T1000 (cell line): ENCODE results near the gene UNG.
"Not testable (repeated sequence)": the region's sequence is repeated elsewhere in the genome, so short reads cannot be mapped to it uniquely, and the experiment has no call there.

Source experiments
- DNase-seq: peaks from one replicate; lab custom pipeline; 2025; ENCODE audit warnings: mixed read lengths; lab: John Stamatoyannopoulos, UW

Gene UNG

GRCh38 chr12:109097435-109098182 lies at the start of gene UNG:
UNG (plus strand) TSS chr12:109097597; CDS start chr12:109097680, 83 bp downstream.
- peak; percentile 93 for DNase-seq

DNA sequence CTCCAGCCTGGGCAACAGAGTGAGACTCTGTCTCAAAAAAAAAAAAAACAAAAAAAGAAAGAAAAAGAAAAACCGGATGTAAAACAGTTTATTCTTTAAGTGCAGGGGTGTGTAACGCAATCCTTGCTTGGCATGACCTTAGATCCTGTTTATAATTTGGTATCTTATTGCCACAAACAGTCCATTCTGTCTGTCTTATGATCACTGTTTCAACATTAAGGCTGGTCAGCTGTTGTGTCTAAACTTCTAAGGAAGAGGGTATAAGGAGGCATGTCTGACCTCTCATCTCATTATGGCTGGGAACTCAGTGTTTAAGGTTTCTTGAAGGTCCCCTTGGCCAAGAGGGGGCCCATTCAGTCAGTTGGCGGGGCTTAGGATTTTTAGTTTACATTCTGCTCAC lies 48.7 kb upstream of the UNG start:
- not testable (repeated sequence) for DNase-seq

GRCh38 chr12:109049794-109050193 lies 47.6 kb upstream of the UNG start:
- not testable (repeated sequence) for DNase-seq

DNA sequence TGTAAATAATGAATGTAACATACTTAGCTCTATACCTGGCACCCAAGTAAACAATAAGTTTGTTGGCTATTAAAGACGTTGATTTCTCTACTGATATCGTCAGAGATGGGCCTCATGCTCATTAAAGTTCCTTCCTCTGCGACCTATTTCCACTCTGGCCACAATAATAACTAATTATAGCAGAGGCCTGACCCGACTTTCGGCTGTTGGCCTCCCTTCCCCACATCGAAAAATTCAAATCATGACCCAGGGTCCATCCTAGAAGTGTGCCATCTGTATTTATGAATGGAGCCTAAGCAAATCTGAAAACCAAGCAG lies 45.3 kb upstream of the UNG start:
- DNase-seq, result no peak

GRCh38 chr12:109052414-109053323 lies 44.7 kb upstream of the UNG start, which contains the start of gene USP30:
USP30 (plus strand) TSS chr12:109052576; CDS start chr12:109052679, 103 bp downstream.
- peak; percentile 75 for DNase-seq

DNA sequence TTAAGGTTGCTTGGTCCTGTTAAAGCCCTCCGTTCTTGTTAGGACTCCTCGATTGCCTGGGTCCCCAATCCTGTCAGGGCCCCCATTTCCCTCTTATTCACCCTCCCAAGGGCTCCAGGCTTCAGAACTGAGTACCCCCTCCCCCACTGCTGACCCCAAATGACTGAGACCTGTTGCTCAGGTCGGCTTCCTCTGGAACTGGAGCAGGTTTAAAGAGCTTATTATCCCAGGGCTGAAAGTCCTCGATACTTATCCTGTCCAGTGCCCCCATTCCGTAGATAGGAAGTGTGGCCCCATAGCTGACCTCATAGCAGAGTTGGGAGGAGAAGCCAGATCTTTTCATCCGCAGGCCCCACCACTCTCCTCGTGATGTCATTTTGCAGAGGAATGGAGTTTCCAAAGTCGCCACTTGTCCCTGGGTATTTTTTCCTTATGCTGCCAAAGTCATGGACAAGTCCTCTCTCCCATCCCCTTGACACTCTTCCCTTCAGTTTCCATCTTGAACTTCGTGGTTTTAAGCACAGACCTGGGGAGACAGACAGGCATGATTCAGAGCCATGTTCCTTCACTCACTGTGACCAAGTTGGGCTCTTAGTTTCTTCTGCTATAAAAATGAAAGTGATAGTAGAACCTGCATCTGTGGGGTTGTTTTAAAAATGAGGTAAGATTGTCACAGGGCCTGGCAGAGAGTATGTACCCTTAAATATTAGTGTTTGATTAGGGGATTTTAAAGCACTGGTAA lies 43.8 kb upstream of the UNG start:
- DNase-seq, result no peak

- DNase-seq, result not testable (repeated sequence)
These were observed 43.3 kb upstream of the UNG start for GRCh38 chr12:109054124-109054513.

DNA sequence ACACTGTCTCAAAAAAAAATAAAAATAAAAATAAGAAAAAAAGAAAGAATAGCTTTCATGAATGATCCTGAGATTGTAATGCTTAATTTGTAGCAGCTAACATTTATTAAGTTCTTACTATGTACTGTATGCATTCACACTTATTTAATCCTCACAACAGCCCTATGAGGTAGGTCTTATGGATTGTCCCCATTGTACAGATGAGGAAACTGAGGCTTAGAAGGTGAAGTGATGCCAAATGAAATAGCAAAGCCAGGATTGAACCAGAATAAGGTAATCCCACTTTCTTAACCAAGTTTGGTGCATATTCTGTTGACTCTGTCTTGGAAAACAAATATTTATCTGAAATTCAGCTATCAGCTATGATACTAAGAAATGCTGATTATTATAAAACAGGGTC lies 42.9 kb upstream of the UNG start:
- DNase-seq, result no peak

- DNase-seq, result no peak
These were observed 40.5 kb upstream of the UNG start for GRCh38 chr12:109056891-109057290.

DNA sequence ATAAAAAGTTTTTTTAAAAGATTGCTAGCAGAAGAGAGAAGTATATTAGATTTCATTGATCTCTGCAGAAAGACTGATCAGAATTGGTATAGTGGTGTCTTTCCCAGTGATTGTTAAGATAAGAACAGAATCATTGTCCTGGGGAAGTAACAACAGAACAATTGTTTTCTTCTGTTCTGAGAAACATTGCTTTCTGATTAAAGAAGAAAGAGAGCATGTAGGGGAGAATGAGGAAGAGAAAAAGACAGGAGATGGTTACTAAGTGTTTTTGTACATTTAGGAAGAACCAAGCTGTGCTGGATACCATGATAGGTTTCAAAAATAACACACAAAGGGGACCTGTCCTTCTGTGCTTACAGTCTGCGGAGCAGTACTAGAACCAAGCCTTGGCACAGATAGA lies 40.0 kb upstream of the UNG start:
- DNase-seq, result no peak

DNA sequence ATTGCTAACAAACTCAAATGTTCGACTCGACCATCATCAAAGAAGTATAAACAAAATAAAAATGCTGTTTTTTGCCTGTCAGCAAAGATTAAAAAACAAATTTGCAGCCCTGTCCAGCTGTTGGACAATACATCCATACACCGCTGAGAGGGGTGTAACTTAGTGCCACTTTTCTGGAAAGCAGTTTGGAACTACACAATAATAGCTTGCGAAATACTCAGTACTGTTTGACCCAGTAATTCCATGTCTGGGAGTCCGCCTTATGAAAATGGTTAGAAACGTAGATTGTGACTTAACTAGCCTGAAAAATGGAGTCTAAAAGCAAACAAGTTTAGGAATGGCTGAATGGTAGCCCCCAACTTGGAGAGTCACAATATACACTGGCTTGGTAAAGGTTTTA lies 38.6 kb upstream of the UNG start:
- DNase-seq, result no peak

DNA sequence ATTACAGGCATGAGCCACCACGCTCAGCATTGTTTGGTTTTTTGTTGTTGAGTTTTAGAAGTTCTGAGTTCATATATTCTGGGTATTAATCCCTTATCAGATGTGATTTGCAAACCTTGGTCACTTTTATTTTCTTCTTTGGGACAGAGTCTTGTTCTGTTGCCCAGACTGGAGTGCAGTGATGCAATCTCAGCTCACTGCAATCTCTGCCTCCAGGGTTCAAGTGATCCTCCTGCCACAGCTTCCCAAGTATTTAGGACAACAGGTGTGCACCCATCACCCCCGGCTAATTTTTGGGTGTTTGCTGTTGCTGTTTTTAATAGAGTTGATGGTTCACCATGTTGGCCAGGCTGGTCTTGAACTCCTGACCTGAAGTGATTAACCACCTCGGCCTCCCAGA lies 33.3 kb upstream of the UNG start:
- DNase-seq, result no peak

DNA sequence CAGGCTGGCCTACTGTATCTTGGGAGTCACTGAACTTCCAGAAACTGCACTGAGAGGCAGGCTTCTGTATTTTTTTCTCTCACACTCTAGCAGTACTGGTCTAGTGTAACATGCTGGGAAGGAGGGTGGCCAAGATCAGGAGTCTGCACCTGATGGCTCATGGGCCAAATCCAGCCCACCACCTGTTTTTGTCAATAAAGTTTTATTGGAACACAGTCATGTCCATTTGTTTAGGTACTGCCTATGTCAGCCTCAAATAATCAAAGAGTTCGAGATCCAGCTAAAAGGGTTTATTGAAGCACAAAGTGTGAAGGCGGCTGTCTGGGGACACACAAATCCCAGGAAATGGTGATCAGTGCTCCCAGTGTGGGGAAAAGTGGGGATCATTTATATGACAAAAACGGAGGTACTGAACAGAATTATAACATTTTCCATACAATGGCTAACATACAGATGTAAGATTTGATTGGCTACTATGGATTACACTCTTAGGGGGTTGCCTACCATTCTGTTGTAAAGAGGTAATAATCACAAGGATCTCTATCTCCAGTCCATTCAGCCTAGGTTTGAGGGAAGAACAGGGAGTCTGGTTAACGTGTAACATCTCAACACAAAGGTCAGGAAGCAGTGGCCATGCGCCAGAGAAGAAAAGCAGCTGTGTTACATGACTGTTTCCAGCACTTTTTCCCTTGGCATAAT lies 32.1 kb upstream of the UNG start:
- no peak for DNase-seq

DNA sequence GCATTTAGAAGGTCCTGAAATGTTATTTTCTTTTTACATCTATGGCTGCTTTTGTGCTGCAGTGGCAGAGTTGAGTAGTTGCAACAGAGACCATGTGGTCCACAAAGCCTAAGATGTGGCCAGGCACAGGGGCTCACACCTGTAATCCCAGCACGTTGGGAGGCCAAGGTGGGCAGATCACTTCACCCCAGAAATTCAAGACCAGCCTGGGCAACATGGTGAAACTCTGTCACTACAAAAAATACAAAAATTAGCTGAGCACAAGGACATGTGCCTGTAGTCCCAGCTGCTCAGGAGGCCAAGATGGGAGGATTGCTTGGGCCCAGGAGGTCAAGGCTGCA lies 31.6 kb upstream of the UNG start:
- DNase-seq, result no peak

GRCh38 chr12:109069307-109070271 lies 27.8 kb upstream of the UNG start:
- no peak for DNase-seq

- DNase-seq, result no peak
These were observed 22.5 kb upstream of the UNG start for GRCh38 chr12:109074866-109075265.

- no peak for DNase-seq
These were observed 14.6 kb upstream of the UNG start for GRCh38 chr12:109082751-109083150.

DNA sequence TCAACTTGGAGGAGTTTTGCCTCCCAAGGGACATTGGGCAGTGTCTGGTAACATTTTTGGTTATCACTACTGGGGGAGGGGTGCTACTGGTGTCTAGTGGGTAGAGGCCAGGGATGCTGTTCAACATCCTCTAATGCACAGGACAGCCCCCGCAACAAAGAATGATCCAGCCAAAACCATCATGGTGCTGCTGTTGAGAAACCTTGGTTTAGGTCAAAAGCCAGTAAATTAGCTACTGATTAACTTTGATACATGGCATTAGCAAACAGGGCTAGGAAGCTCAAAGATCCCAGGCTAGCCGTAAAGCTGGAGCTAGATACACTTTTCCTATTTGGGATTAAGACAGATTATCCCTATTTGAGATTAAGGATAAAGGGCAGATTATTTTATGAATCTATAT lies 13.0 kb upstream of the UNG start:
- DNase-seq, result no peak

GRCh38 chr12:109085590-109085989 lies 11.8 kb upstream of the UNG start:
- DNase-seq, result no peak

DNA sequence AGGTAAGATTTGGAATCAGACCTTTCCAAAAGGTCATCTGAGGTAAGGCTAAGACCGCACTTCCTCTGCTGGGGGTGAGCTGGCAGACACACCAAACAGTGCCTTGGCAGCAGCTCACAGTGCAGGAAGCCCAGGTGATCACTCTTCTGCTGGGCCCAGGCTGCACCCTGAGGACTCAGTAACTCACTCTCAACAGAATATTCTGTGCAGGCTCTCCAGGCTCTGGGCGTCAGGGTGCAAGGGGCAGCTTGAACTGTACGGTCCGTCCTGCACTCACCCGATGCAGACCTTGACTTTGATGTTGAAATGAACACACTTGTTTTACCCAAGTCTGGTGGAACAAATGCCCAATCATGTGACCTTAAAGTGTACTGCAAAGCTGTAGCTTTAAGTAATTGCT lies 10.1 kb upstream of the UNG start:
- DNase-seq, result no peak

- DNase-seq, result no peak
These were observed 8.6 kb upstream of the UNG start for GRCh38 chr12:109088818-109089217.
